Measurements from ENCODE around the gene CYP26A1.

GRCh38 chr10:93095225-93095624, 21.5 kb downstream of the CYP26A1 start:
- TF ChIP-seq CTCF (IDR thresholded peaks at IDR 0.05; ENCODE audit: insufficient read depth, low read depth, low read length) = no peak
- TF ChIP-seq EZH2 (IDR thresholded peaks at IDR 0.05; ENCODE audit: insufficient read depth, low read length) = no peak

All from astrocyte (in vitro differentiated cells and primary cell).